ENCODE results near the gene ADORA2A. TPM values are rescaled to one million over a fixed set of nuclear protein-coding genes. Genes with fewer than 3 reads are reported as not detected.

Gene ADORA2A
- total RNA-seq, 1 experiment from 2014 or later, result 3.4 TPM

Other genes with a start within 250 kb of the ADORA2A start
- gene SUSD2, start 246.1 kb upstream of the ADORA2A start, total RNA-seq (2014; rRNA removed; shearing (Covaris generic)), result 0.05 TPM in 1 of 2 replicates, not detected in the other
- gene GGT5, start 182.5 kb upstream of the ADORA2A start, total RNA-seq (2014; rRNA removed; shearing (Covaris generic)), result 0.66 TPM in 1 of 2 replicates, not detected in the other
- 34.0 and 42.4 TPM in 2 replicates for gene SPECC1L, start 156.8 kb upstream of the ADORA2A start, total RNA-seq (2014; rRNA removed; shearing (Covaris generic))
- gene UPB1, start 67.7 kb downstream of the ADORA2A start, total RNA-seq (2014; rRNA removed; shearing (Covaris generic)), result 0.44 and 0.47 TPM in 2 replicates
- 97.1 and 112 TPM in 2 replicates for gene GUCD1, start 127.5 kb downstream of the ADORA2A start, total RNA-seq (2014; rRNA removed; shearing (Covaris generic))
- 193 and 234 TPM in 2 replicates for gene SNRPD3, start 128.4 kb downstream of the ADORA2A start, total RNA-seq (2014; rRNA removed; shearing (Covaris generic))
- gene LRRC75B, start 165.5 kb downstream of the ADORA2A start, total RNA-seq (2014; rRNA removed; shearing (Covaris generic)), result 1.5 and 2.3 TPM in 2 replicates
- gene GGT1, start 175.6 kb downstream of the ADORA2A start, total RNA-seq (2014; rRNA removed; shearing (Covaris generic)), result 0.06 and 0.61 TPM in 2 replicates

All from SJSA1 (cell line).